Astrocyte (in vitro differentiated cells and primary cell): ENCODE measurements around the gene FRMD4A.

Experiments
- EZH2 ChIP-seq: IDR thresholded peaks from 2 replicates; pipeline ENCODE4 v1.6.1; 2012; ENCODE audit warnings: mild to moderate bottlenecking, low read length, inconsistent platforms; ENCODE audit not compliant: insufficient read depth
- TF ChIP-seq, protein P1 (sequence below): IDR thresholded peaks from 2 replicates; pipeline ENCODE4 v1.5.1; 2011; ENCODE audit warnings: low read depth, mild to moderate bottlenecking, inconsistent platforms, low read length, moderate library complexity; ENCODE audit not compliant: insufficient read depth

DNA sequence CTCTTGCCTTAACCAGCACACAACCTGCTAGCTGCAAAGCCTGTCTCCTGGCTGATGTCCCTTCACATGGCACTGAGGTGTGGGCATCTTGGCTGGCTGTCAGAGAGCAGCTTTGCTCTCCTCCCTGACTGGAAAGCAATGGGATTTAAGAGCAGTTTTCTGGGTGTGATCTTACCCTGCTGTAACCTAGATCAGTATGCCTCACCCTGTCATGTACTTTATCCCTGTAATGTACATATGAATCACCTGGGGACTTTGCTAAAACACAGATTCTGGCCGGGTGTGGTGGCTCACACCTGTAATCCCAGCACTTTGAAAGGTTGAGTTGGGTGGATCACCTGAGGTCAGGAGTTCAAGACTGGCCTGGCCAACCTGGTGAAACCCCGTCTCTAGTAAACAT lies 209.9 kb downstream of the FRMD4A start:
- TF ChIP-seq, protein P1, sequence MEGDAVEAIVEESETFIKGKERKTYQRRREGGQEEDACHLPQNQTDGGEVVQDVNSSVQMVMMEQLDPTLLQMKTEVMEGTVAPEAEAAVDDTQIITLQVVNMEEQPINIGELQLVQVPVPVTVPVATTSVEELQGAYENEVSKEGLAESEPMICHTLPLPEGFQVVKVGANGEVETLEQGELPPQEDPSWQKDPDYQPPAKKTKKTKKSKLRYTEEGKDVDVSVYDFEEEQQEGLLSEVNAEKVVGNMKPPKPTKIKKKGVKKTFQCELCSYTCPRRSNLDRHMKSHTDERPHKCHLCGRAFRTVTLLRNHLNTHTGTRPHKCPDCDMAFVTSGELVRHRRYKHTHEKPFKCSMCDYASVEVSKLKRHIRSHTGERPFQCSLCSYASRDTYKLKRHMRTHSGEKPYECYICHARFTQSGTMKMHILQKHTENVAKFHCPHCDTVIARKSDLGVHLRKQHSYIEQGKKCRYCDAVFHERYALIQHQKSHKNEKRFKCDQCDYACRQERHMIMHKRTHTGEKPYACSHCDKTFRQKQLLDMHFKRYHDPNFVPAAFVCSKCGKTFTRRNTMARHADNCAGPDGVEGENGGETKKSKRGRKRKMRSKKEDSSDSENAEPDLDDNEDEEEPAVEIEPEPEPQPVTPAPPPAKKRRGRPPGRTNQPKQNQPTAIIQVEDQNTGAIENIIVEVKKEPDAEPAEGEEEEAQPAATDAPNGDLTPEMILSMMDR, result no peak
- TF ChIP-seq EZH2, result no peak
